Activated CD8-positive, alpha-beta T cell treated with anti-CD3 and anti-CD28 coated beads, Interleukin-2, amount 10 ng/mL, durations not matched to agents 7 days and 5 days (primary cell): ENCODE measurements around the gene IFI27. TPM values are rescaled to one million over a fixed set of nuclear protein-coding genes. Genes with fewer than 3 reads are reported as not detected.

Source experiments
- ATAC-seq: fragments of 150-1000 bp; cut with Tn5 transposase; one replicate; pipeline ENCODE4 v1.10.0; 2021; ENCODE audit warnings: moderate library complexity
- CTCF ChIA-PET: fragments of 350-600 bp; sonication (Branson Sonifier 250); formaldehyde crosslinking; loops from one replicate; lab custom pipeline; 2021; ENCODE audit warnings: antibody characterized with exemption; lab: Charles Lee
- POLR2A ChIA-PET: fragments of 350-600 bp; sonication (Branson Sonifier 250); formaldehyde crosslinking; loops from one replicate; lab custom pipeline; 2021; ENCODE audit warnings: antibody characterized with exemption; lab: Charles Lee
- DNase-seq: peaks from one replicate; pipeline ENCODE4 v3.0.0-alpha.2; 2020
- H3K27ac Mint-ChIP-seq: one replicate; pipeline ENCODE4 v1.8.0; 2021; ENCODE audit warnings: mild to moderate bottlenecking, mixed read lengths
- H3K27me3 Mint-ChIP-seq: one replicate; pipeline ENCODE4 v1.8.0; 2021; ENCODE audit warnings: low read depth, mixed read lengths
- H3K36me3 Mint-ChIP-seq: one replicate; pipeline ENCODE4 v1.8.0; 2021; ENCODE audit warnings: low read depth, mixed read lengths
- H3K4me1 Mint-ChIP-seq: one replicate; pipeline ENCODE4 v1.8.0; 2021; ENCODE audit warnings: low read depth, mixed read lengths
- H3K4me3 Mint-ChIP-seq: one replicate; pipeline ENCODE4 v1.8.0; 2021; ENCODE audit warnings: mild to moderate bottlenecking, mixed read lengths
- H3K9me3 Mint-ChIP-seq: one replicate; pipeline ENCODE4 v1.8.0; 2022; ENCODE audit warnings: mixed read lengths; ENCODE audit not compliant: insufficient read depth
- total RNA-seq, 2 experiments: library from RNA; stranded (reverse); gene quantifications; one replicate each; pipeline ENCODE4 v1.2.3, GENCODE V29; 2021

Gene IFI27
- total RNA-seq, 2 experiments from 2014 or later: 116 to 129 TPM

DNA sequence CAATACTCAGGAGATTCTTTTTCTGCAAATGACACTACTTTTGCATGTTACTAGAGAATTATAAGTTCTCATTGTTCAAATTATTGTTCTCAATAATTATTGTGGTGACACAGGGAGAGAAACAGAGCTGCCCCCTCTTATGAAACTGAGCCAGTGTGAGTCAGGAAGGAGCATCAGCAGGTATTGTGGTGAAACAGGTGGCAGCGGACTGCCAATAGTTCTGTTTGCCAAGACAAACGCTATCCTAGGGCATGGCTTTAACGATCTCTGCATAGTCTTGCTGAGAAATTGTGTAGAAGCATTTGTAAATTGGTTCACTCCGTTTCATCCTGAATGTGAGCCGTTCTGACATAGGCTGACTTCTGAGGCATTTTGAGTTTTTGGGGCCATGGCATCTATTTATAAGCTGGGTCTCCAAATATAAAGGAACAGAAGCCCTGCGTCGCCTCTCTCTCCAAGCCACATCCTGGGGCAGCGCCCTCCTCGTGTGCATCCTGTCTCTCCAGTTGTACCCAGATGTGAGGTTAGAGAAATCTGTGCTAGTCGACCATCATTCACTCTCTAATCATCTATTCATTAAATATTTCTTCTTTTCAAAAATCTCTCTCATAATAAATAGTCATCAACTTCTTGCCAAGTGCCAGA is 47.8 kb downstream of the IFI27 start:
- peak overlapping the region; percentile 79 for H3K27ac Mint-ChIP-seq
- H3K4me3 Mint-ChIP-seq: peak overlapping the region; percentile 13
- peaks cover 39% of the 10 kb centered on the region for H3K4me1 Mint-ChIP-seq
- H3K9me3 Mint-ChIP-seq: no peaks in the 10 kb centered on the region
- H3K36me3 Mint-ChIP-seq: no peaks in the 10 kb centered on the region
- peak; percentile 65 for DNase-seq
- CTCF ChIA-PET: interaction anchor here (0.7 to 3.3 kb wide), 9 partner anchors 12 to 223 kb away, joined by 3 to 16 read pairs (median 4); partner anchors contain the start of gene PPP4R4
- peaks cover 17% of the 10 kb centered on the region for H3K27me3 Mint-ChIP-seq
- POLR2A ChIA-PET: interaction anchor here (0.8 kb wide), 1 partner anchor 22 kb away, joined by 3 read pairs; no protein-coding TSS in a partner anchor
- ATAC-seq: peak; percentile 83

DNA sequence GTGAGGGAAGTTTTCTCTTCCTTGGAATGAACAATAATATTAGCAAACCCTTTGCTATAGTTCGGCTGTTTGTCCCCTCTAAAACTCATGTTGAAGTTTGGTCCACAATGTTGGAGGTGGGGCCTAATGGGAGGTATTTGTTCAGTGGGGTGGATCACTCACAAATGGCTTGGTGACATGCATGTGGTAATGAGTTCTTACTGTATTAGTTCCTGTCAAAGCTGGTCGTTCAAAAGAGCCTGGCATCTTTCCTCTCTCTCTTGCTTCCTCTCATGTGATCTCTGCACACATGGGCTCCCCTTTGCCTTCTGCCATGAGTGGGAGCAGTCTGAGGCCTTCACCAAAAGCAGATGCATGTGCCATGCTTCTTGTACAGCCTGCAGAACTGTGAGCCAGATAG is 50.5 kb downstream of the IFI27 start:
- ChIA-PET CTCF (interaction anchor here (0.9 to 1.4 kb wide), 3 partner anchors 25 to 29 kb away, joined by 3 to 4 read pairs (median 3); no protein-coding TSS in a partner anchor), POLR2A (no interaction called here)
- peaks cover 14% of the 10 kb centered on the region for H3K27me3 Mint-ChIP-seq
- H3K9me3 Mint-ChIP-seq: no peaks in the 10 kb centered on the region
- peak overlapping the region; percentile 57 for H3K27ac Mint-ChIP-seq
- no peak for DNase-seq
- H3K4me1 Mint-ChIP-seq: peaks cover 43% of the 10 kb centered on the region
- no peak overlapping the region for H3K4me3 Mint-ChIP-seq
- no peak for ATAC-seq
- H3K36me3 Mint-ChIP-seq: no peaks in the 10 kb centered on the region

- ChIA-PET CTCF (interaction anchor here (1.0 to 1.7 kb wide), 5 partner anchors 13 to 222 kb away, joined by 3 to 9 read pairs (median 4); no protein-coding TSS in a partner anchor), POLR2A (no interaction called here)
- no peaks in the 10 kb centered on the region for H3K9me3 Mint-ChIP-seq
- no peak overlapping the region for H3K4me3 Mint-ChIP-seq
- H3K27me3 Mint-ChIP-seq: peaks cover 14% of the 10 kb centered on the region
- DNase-seq: no peak
- no peaks in the 10 kb centered on the region for H3K36me3 Mint-ChIP-seq
- no peak for ATAC-seq
- peaks cover 43% of the 10 kb centered on the region for H3K4me1 Mint-ChIP-seq
- H3K27ac Mint-ChIP-seq: no peak overlapping the region
Observed at GRCh38 chr14:94161981-94162380, 51.4 kb downstream of the IFI27 start.

DNA sequence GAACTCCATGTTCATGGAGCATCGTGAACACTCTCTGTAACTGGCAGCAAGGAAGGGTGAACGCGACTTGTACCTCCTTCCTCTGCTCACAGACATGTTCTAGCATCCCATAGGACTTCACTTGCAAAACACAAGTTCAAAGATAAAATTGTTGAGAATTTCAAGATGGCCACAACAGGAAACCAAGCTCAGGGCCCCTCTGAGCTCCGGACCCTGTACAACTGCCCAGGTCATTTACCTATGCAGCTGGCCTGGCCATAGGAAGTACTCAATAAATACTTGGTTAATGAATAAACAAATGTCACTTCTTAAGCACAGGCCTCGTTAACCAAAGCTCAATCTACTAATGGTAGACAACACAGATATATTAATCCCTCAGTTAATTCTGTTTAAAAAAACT is 51.9 kb downstream of the IFI27 start:
- no peaks in the 10 kb centered on the region for H3K36me3 Mint-ChIP-seq
- ATAC-seq: no peak
- CTCF ChIA-PET: interaction anchor here (1.0 to 1.7 kb wide), 7 partner anchors 13 to 223 kb away, joined by 3 to 9 read pairs (median 3); no protein-coding TSS in a partner anchor
- no peaks in the 10 kb centered on the region for H3K9me3 Mint-ChIP-seq
- DNase-seq: no peak
- H3K4me3 Mint-ChIP-seq: no peak overlapping the region
- peaks cover 15% of the 10 kb centered on the region for H3K27me3 Mint-ChIP-seq
- POLR2A ChIA-PET: interaction anchor here (1.0 kb wide), 1 partner anchor 11 kb away, joined by 3 read pairs; no protein-coding TSS in a partner anchor
- no peak overlapping the region for H3K27ac Mint-ChIP-seq
- peaks cover 43% of the 10 kb centered on the region for H3K4me1 Mint-ChIP-seq

DNA sequence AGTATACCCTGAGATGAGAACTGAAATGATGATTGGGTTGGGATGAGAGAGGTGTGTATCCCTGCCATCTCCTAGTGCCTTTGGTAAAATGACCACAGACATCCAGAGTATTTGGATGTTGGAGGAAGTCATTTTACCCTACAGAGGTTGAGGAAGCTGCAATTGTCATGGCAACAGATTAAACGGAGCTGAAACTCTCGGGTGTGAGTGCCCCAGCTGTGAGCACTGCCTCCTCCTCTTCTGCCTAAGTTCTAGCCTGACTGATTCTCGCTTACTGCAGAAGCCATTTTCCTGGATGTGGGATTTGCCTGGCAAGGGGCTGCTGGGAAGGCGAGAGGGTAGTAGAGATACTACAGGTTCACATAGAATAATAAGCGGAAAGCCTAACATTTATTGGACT is 53.3 kb downstream of the IFI27 start:
- H3K4me1 Mint-ChIP-seq: peaks cover 30% of the 10 kb centered on the region
- H3K4me3 Mint-ChIP-seq: no peak overlapping the region
- POLR2A ChIA-PET: no interaction called here
- no peak overlapping the region for H3K27ac Mint-ChIP-seq
- H3K36me3 Mint-ChIP-seq: no peaks in the 10 kb centered on the region
- H3K27me3 Mint-ChIP-seq: peaks cover 13% of the 10 kb centered on the region
- ATAC-seq (no peak), DNase-seq (no peak)
- no peaks in the 10 kb centered on the region for H3K9me3 Mint-ChIP-seq
- CTCF ChIA-PET: interaction anchor here (0.6 to 1.3 kb wide), 2 partner anchors 32 to 223 kb away, joined by 3 read pairs; no protein-coding TSS in a partner anchor

- ATAC-seq (no peak), DNase-seq (no peak)
- Mint-ChIP-seq H3K27ac (peak overlapping the region; percentile 5), H3K9me3 (no peaks in the 10 kb centered on the region), H3K4me1 (peaks cover 24% of the 10 kb centered on the region), H3K27me3 (peaks cover 17% of the 10 kb centered on the region), H3K36me3 (no peaks in the 10 kb centered on the region), H3K4me3 (no peak overlapping the region)
- CTCF ChIA-PET: interaction anchor here (1.3 kb wide), 1 partner anchor 33 kb away, joined by 3 read pairs; no protein-coding TSS in a partner anchor
- POLR2A ChIA-PET: interaction anchor here (0.6 kb wide), 1 partner anchor 57 kb away, joined by 3 read pairs; no protein-coding TSS in a partner anchor
Observed at GRCh38 chr14:94164685-94165431, 54.3 kb downstream of the IFI27 start.

DNA sequence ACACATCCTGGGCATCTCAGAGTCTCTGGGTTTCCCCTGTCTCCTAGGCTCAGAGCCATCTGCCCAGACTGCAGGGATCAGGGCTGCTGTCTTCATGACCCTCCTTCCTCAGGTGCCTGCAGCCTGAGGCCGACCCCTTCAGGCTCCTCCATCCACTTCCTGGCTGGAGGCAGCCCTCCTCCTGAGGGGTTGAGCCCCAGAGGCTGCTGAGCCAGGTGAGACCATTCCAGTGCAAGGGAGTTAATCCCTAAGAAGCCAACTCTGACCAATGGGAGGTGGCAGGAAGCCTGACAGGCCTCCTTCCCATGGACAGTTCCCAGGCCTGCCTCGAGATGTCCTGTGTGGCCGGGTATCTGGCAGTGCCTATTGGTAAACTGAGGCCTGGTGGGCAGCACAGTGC is 55.2 kb downstream of the IFI27 start:
- Mint-ChIP-seq H3K27me3 (peaks cover 24% of the 10 kb centered on the region), H3K9me3 (no peaks in the 10 kb centered on the region), H3K36me3 (no peaks in the 10 kb centered on the region), H3K4me3 (no peak overlapping the region), H3K4me1 (peaks cover 18% of the 10 kb centered on the region), H3K27ac (no peak overlapping the region)
- DNase-seq (no peak), ATAC-seq (no peak)
- ChIA-PET POLR2A (interaction anchor here (0.6 kb wide), 1 partner anchor 58 kb away, joined by 3 read pairs; no protein-coding TSS in a partner anchor), CTCF (no interaction called here)

Other genes with a start within 250 kb of the IFI27 start
- not detected for gene FAM181A, start 183.4 kb upstream of the IFI27 start, total RNA-seq
- gene ASB2, start 134.2 kb upstream of the IFI27 start, total RNA-seq: 10 to 100 TPM; 15.8 to 17.0 TPM
- gene CCDC197, start 113.4 kb upstream of the IFI27 start, total RNA-seq: not detected
- 1 to 10 TPM; 1.4 to 1.7 TPM for gene OTUB2, start 84.4 kb upstream of the IFI27 start, total RNA-seq
- 100 to 1,000 TPM; 172 to 184 TPM for gene DDX24, start 29.5 kb upstream of the IFI27 start, total RNA-seq
- gene IFI27L1, start 29.4 kb upstream of the IFI27 start, total RNA-seq: 10 to 100 TPM; 34.7 to 41.3 TPM
- gene IFI27L2, start 18.9 kb downstream of the IFI27 start, total RNA-seq: 10 to 100 TPM; 65.2 to 74.6 TPM
- under 1 TPM; 0.16 to 0.26 TPM for gene PPP4R4, start 63.6 kb downstream of the IFI27 start, total RNA-seq
- gene SERPINA10, start 182.5 kb downstream of the IFI27 start, total RNA-seq: not detected
- not detected for gene SERPINA6, start 212.6 kb downstream of the IFI27 start, total RNA-seq